Neutrophil (primary cell): Measurements from ENCODE around the gene GLI1.
A peak's percentile ranks its signal among the peaks of the same experiment; 100 is the strongest.

ENCODE experiments used
- H3K27ac ChIP-seq: fragments of 200-600 bp; sonication (generic); 2 replicates; pipeline ENCODE4 v1.5.1; 2016; ENCODE audit warnings: mild to moderate bottlenecking, moderate library complexity
- H3K27me3 ChIP-seq: fragments of 200-600 bp; sonication (generic); 2 replicates; pipeline ENCODE4 v1.6.0; 2016; ENCODE audit warnings: mild to moderate bottlenecking
- H3K36me3 ChIP-seq: fragments of 200-600 bp; sonication (generic); 2 replicates; pipeline ENCODE4 v1.5.1; 2017
- H3K4me1 ChIP-seq, 2 experiments: fragments of 200-600 bp in 1 of 2; sonication (generic) in 1 of 2; 1 replicate in 1 of 2; 2 replicates in 1 of 2; pipeline versions ENCODE4 v1.5.1 to v1.6.1; 2013 to 2016; ENCODE audit warnings: low read depth in 1 of 2, low read length in 1 of 2, mild to moderate bottlenecking in 1 of 2, moderate library complexity in 1 of 2; ENCODE audit not compliant: control insufficient read depth in 1 of 2, insufficient read depth in 1 of 2
- H3K4me3 ChIP-seq, 2 experiments: fragments of 200-600 bp in 1 of 2; sonication (generic) in 1 of 2; 1 replicate in 1 of 2; 2 replicates in 1 of 2; pipeline ENCODE4 v1.5.1; 2013 to 2016; ENCODE audit warnings: low read depth in 1 of 2, low read length in 1 of 2, mild to moderate bottlenecking in 1 of 2, moderate library complexity in 1 of 2
- H3K9me3 ChIP-seq: fragments of 200-600 bp; sonication (generic); 2 replicates; pipeline ENCODE4 v1.5.1; 2016
- TF ChIP-seq, protein P1 (sequence below): fragments of 200-600 bp; sonication (generic); IDR thresholded peaks from 2 replicates; pipeline ENCODE4 v1.5.1; 2016; ENCODE audit warnings: antibody characterized with exemption

Gene GLI1

GRCh38 chr12:57472391-57472790, 12.8 kb downstream of the GLI1 start:
- H3K27ac ChIP-seq = peak overlapping the region; percentile 99
- peak overlapping the region; percentile 48 to 97 for H3K4me3 ChIP-seq
- no peaks in the 10 kb centered on the region for H3K27me3 ChIP-seq
- peaks cover 81 to 91% of the 10 kb centered on the region in 2 experiments for H3K4me1 ChIP-seq
- no peaks in the 10 kb centered on the region for H3K9me3 ChIP-seq
- peaks cover 94% of the 10 kb centered on the region for H3K36me3 ChIP-seq
- TF ChIP-seq, protein P1, sequence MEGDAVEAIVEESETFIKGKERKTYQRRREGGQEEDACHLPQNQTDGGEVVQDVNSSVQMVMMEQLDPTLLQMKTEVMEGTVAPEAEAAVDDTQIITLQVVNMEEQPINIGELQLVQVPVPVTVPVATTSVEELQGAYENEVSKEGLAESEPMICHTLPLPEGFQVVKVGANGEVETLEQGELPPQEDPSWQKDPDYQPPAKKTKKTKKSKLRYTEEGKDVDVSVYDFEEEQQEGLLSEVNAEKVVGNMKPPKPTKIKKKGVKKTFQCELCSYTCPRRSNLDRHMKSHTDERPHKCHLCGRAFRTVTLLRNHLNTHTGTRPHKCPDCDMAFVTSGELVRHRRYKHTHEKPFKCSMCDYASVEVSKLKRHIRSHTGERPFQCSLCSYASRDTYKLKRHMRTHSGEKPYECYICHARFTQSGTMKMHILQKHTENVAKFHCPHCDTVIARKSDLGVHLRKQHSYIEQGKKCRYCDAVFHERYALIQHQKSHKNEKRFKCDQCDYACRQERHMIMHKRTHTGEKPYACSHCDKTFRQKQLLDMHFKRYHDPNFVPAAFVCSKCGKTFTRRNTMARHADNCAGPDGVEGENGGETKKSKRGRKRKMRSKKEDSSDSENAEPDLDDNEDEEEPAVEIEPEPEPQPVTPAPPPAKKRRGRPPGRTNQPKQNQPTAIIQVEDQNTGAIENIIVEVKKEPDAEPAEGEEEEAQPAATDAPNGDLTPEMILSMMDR = no peak

DNA sequence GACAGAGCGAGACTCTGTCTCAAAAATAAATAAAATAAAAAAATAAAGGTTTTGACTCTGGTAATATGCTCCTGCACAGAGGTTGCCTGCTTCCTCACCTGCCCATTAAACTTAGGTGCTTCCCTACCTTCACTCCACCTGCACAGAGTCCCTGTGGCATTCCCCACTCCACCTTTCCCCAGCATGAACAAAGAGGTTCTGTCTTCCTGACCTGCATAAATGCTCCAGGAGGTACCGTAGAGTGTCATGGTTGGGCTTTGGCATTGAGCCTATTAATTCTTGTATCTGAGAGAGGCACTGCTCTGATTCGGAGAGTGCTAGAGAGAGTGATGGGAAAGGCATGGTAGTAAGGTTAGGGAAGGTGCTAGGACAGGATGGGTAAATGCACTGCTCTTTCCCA, 13.8 kb downstream of the GLI1 start:
- Histone ChIP-seq H3K4me3 (peak overlapping the region; percentile 34 to 97), H3K27ac (peak overlapping the region; percentile 99), H3K27me3 (no peaks in the 10 kb centered on the region), H3K9me3 (no peaks in the 10 kb centered on the region), H3K36me3 (peaks cover 84% of the 10 kb centered on the region), H3K4me1 (peaks cover 79 to 91% of the 10 kb centered on the region in 2 experiments)
- TF ChIP-seq, protein P1 = no peak

DNA sequence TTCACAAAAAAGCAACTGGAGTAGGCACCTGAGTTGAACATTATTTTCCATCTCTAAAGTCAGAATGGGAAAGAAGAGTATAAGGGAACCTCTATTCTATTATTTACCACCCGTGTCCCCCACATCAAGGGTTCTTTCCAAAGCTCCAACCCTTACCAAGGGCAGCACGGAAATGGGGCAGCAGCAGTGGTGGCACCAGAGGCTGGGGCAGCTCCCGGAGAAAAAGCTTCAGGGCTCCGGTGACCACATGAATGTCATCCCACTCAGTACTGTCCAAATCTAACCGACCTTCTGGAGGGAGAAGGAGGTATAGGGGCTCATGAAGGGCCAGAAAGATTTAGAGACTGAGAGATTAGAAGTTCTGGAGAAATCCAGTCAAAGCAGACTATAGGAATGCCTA, 14.3 kb downstream of the GLI1 start:
- Histone ChIP-seq H3K9me3 (no peaks in the 10 kb centered on the region), H3K36me3 (peaks cover 79% of the 10 kb centered on the region), H3K27me3 (no peaks in the 10 kb centered on the region), H3K4me3 (peak overlapping the region; percentile 97 to 100), H3K4me1 (peaks cover 79 to 91% of the 10 kb centered on the region in 2 experiments), H3K27ac (peak overlapping the region; percentile 99)
- TF ChIP-seq, protein P1 = no peak

DNA sequence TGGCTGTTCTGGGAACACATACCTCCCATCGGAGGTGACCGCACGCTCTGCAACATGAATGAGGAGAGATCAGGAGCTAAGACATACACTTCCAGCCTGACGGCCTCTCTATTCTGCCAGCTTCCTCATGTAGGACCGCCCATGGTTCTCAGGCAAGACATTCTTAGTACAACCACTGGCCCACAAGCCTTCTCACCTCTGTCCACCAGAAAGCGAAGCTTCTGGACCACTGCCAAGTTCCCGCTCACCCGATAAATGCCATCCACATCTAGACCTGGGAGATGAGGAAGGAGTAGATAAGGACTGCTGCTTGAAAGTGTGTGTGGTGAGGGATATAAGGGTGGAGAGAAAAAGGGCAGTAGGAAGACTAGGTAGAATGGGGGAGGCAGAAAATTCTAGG, 14.8 kb downstream of the GLI1 start:
- H3K4me1 ChIP-seq = peaks cover 79 to 91% of the 10 kb centered on the region in 2 experiments
- peaks cover 73% of the 10 kb centered on the region for H3K36me3 ChIP-seq
- H3K27ac ChIP-seq = peak overlapping the region; percentile 99
- H3K27me3 ChIP-seq = no peaks in the 10 kb centered on the region
- H3K9me3 ChIP-seq = no peaks in the 10 kb centered on the region
- TF ChIP-seq, protein P1 = no peak
- H3K4me3 ChIP-seq = peak overlapping the region; percentile 97 to 100

- Histone ChIP-seq H3K9me3 (no peaks in the 10 kb centered on the region), H3K36me3 (peaks cover 69% of the 10 kb centered on the region), H3K27me3 (no peaks in the 10 kb centered on the region), H3K4me1 (peaks cover 79 to 91% of the 10 kb centered on the region in 2 experiments), H3K27ac (peak overlapping the region; percentile 99), H3K4me3 (peak overlapping the region; percentile 97 to 100)
- TF ChIP-seq, protein P1 = no peak
Measured at GRCh38 chr12:57474862-57475261, 15.3 kb downstream of the GLI1 start.
